ENCODE data around the gene LCN10. TPM values are rescaled to one million over a fixed set of nuclear protein-coding genes. Genes with fewer than 3 reads are reported as not detected.
"Not testable (repeated sequence)": the region's sequence is repeated elsewhere in the genome, so short reads cannot be mapped to it uniquely, and the experiment has no call there.

The LCN10 gene
- total and polyA plus RNA-seq, 2 experiments from 2014 or later: not detected

DNA sequence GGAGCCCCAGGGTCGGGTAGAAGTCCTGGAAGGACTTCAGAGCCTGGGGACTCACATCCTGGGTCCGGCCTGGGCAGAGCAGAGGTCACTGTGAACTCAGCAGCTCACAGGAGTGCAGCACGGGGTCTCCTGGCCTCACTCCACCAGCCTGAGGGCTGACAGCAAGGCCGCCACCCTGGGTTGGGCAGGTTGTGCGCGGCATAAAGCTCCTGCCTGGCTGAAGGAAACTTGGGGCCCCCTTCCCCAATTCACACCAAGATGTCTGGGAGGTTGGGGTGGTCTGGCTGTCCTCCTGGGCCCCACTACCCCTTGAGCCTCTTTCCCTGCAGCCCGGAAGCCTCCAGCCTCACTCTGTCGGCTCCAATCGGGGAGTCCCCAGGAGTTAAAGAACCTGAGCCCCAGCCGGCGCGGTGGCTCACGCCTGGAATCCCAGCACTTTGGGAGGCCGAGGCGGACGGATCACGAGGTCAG lies 19.5 kb upstream of the LCN10 start:
- Histone ChIP-seq H3K36me3 (ENCODE audit: low read depth) (no peaks in the 10 kb centered on the region), H3K4me3 (no peak overlapping the region), H3K79me2 (ENCODE audit: insufficient read depth) (no peaks in the 10 kb centered on the region), H3K9me3 (ENCODE audit: low read depth) (no peaks in the 10 kb centered on the region), H3K9ac (no peak overlapping the region), H3K4me1 (ENCODE audit: insufficient read depth) (no peaks in the 10 kb centered on the region), H2AFZ (no peak overlapping the region), H4K20me1 (ENCODE audit: insufficient read depth) (no peaks in the 10 kb centered on the region), H3K9me2 (ENCODE audit: insufficient read depth) (no peaks in the 10 kb centered on the region), H3F3A (ENCODE audit: insufficient read depth) (no peaks in the 10 kb centered on the region), H3K27ac (no peak overlapping the region), H3K27me3 (replicated peaks; ENCODE audit: insufficient read depth) (no peaks in the 10 kb centered on the region), H3K4me2 (ENCODE audit: unreplicated experiment) (no peak overlapping the region)
- TF ChIP-seq EZH2 (IDR thresholded peaks at IDR 0.05; ENCODE audit: insufficient read depth, poor library complexity, severe bottlenecking) (no peak), EZH2phosphoT487 (IDR thresholded peaks at IDR 0.05; ENCODE audit: insufficient read depth, low read depth) (no peak)
- 72 to 82% methylated on average over 14 to 17 of the region's 17 CpGs for WGBS, 2 experiments (ENCODE audit: low coverage in 1 of 2, low lambda C conversion rate in 2 of 2, missing lambda C conversion rate in 2 of 2)
- in situ Hi-C loops (cut with MboI): no loop called here
- DNase-seq: no peak

DNA sequence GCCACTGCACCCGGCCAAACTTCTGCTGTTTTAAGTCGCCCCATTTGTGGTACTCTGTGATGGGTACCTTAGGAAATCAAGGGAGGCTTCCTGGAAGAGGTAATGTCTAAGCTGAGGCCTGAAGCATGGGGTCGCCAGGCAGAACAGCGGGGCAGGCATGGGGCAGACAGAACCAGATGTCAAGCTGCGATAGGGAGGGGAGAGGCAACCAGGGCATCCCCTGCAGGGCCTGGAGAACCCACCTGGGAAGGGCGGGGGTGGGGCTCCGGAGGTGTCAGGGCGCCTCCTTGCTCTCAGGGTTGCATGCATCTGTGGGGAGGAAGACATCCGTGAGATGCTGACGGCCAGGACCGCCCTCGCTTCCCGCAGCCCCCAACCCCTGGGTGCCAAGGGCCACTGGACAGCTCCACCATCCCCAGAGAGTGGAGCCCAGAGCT lies 18.8 kb upstream of the LCN10 start:
- Histone ChIP-seq H3K9me2 (ENCODE audit: insufficient read depth) (no peaks in the 10 kb centered on the region), H4K20me1 (ENCODE audit: insufficient read depth) (no peaks in the 10 kb centered on the region), H3K4me1 (ENCODE audit: insufficient read depth) (no peaks in the 10 kb centered on the region), H3K4me3 (no peak overlapping the region), H3K27ac (no peak overlapping the region), H3K27me3 (replicated peaks; ENCODE audit: insufficient read depth) (no peaks in the 10 kb centered on the region), H2AFZ (no peak overlapping the region), H3F3A (ENCODE audit: insufficient read depth) (no peaks in the 10 kb centered on the region), H3K9me3 (ENCODE audit: low read depth) (no peaks in the 10 kb centered on the region), H3K36me3 (ENCODE audit: low read depth) (no peaks in the 10 kb centered on the region), H3K79me2 (ENCODE audit: insufficient read depth) (no peaks in the 10 kb centered on the region), H3K4me2 (ENCODE audit: unreplicated experiment) (no peak overlapping the region), H3K9ac (no peak overlapping the region)
- TF ChIP-seq EZH2phosphoT487 (IDR thresholded peaks at IDR 0.05; ENCODE audit: insufficient read depth, low read depth) (no peak), EZH2 (IDR thresholded peaks at IDR 0.05; ENCODE audit: insufficient read depth, poor library complexity, severe bottlenecking) (no peak)
- WGBS, 2 experiments (ENCODE audit: low coverage in 1 of 2, low lambda C conversion rate in 2 of 2, missing lambda C conversion rate in 2 of 2): 44 to 58% methylated on average over 6 to 13 of the region's 13 CpGs
- in situ Hi-C loops (cut with MboI): no loop called here
- DNase-seq: no peak

DNA sequence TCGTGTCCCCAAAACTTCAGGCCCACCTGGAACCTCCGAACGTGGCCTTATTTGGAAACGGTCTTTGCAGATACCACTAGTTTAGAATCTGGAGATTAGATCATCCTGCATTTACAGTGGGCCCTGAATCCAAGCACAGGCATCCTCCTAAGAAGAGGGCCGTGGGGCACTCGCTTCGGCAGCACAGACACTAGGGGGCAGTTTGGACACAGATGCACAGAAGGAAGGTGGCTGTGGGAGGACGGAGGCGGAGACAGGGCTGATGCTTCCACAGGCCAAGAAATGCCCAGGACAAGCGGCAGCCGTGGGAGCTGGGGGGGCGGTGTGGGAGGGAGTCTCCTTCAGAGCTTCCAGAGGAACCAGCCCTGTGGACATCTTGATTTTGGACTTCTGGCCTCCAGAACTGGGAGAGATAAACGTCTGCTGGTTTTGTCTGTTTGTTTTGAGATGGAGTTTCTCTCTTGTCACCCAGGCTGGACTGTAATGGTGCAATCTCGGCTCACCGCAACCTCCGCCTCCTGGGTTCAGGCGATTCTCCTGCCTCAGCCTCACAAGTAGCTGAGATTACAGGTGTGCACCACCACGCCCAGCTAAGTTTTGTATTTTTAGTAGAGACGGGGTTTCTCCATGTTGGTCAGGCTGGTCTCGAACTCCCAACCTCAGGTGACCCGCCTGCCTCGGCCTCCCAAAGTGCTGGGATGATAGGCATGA lies 18.2 kb upstream of the LCN10 start:
- H3K9me3 ChIP-seq (ENCODE audit: low read depth); H3K27me3 ChIP-seq (replicated peaks; ENCODE audit: insufficient read depth); in situ Hi-C loops (cut with MboI); H3K36me3 ChIP-seq (ENCODE audit: low read depth); H4K20me1 ChIP-seq (ENCODE audit: insufficient read depth); H3K4me1 ChIP-seq (ENCODE audit: insufficient read depth); H3K27ac ChIP-seq; H3K9me2 ChIP-seq (ENCODE audit: insufficient read depth); H3K4me2 ChIP-seq (ENCODE audit: unreplicated experiment); H3K4me3 ChIP-seq; H3F3A ChIP-seq (ENCODE audit: insufficient read depth); H3K9ac ChIP-seq; H3K79me2 ChIP-seq (ENCODE audit: insufficient read depth): not testable (repeated sequence)
- peak; percentile 84 for DNase-seq
- peak overlapping the region; percentile 73 for H2AFZ ChIP-seq
- 25 to 28% methylated on average over 21 to 22 of the region's 22 CpGs for WGBS, 2 experiments (ENCODE audit: low coverage in 1 of 2, low lambda C conversion rate in 2 of 2, missing lambda C conversion rate in 2 of 2)

DNA sequence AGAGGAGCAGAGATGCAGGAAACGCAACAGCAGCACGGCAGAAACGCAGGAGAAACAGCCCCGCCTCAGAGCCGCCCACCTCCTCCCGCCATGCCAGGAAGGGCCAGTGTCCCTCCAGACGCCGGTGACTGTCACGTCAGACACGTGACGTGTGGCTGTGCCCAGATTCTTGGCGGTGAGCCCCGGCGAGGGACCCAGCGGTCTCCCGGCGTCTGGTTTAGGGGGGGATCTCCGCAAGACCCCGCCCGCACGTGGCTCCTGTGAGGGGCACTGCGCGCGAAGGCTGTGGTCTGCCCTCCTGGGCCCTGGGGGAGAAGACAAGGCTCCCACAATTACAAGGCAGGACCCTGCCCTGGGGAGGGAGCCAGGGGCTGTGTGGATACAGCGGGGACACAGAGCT lies 17.7 kb upstream of the LCN10 start:
- Histone ChIP-seq H3K36me3 (ENCODE audit: low read depth) (no peaks in the 10 kb centered on the region), H4K20me1 (ENCODE audit: insufficient read depth) (no peaks in the 10 kb centered on the region), H3K9me2 (ENCODE audit: insufficient read depth) (no peaks in the 10 kb centered on the region), H3K9ac (no peak overlapping the region), H3F3A (ENCODE audit: insufficient read depth) (no peaks in the 10 kb centered on the region), H3K4me2 (ENCODE audit: unreplicated experiment) (no peak overlapping the region), H2AFZ (no peak overlapping the region; the same call in 1 of the 2 replicates), H3K9me3 (ENCODE audit: low read depth) (no peaks in the 10 kb centered on the region), H3K79me2 (ENCODE audit: insufficient read depth) (no peaks in the 10 kb centered on the region), H3K4me1 (ENCODE audit: insufficient read depth) (no peaks in the 10 kb centered on the region), H3K4me3 (no peak overlapping the region), H3K27ac (no peak overlapping the region), H3K27me3 (replicated peaks; ENCODE audit: insufficient read depth) (no peaks in the 10 kb centered on the region)
- no peak for DNase-seq
- 72 to 75% methylated on average over 23 to 25 of the region's 25 CpGs for WGBS, 2 experiments (ENCODE audit: low coverage in 1 of 2, low lambda C conversion rate in 2 of 2, missing lambda C conversion rate in 2 of 2)
- TF ChIP-seq EZH2phosphoT487 (IDR thresholded peaks at IDR 0.05; ENCODE audit: insufficient read depth, low read depth) (no peak), EZH2 (IDR thresholded peaks at IDR 0.05; ENCODE audit: insufficient read depth, poor library complexity, severe bottlenecking) (no peak)
- in situ Hi-C loops (cut with MboI): no loop called here
